Measurements from ENCODE around the gene TPRG1.

The TPRG1 gene

DNA sequence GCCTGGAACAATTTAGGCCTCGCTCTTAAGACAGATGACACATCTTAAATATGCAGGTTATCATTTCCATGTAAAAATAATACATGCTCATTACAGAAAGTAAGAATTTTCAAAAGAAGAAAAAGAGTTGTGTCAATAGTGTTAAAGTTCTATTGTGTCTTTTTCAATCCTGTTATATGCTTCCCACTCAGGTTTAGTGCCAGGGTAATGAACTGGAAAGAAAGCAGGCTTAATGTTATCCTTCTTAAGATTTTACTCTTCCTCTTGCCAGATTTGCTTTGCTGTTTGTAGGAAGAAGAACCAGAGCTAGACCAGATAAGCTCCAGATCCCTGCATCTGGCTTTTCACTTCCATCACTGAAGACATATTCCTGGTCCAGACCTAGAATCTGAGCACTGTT, 128.6 kb downstream of the TPRG1 start:
- no peaks in the 10 kb centered on the region for H3K9me3 ChIP-seq (ENCODE audit: control insufficient read depth, insufficient read depth, low read length)
- H3K36me3 ChIP-seq (ENCODE audit: control insufficient read depth, insufficient read depth, low read length): no peaks in the 10 kb centered on the region
- H3K9ac ChIP-seq (ENCODE audit: low read depth, low read length): no peak overlapping the region
- no peak overlapping the region for H3K27ac ChIP-seq (ENCODE audit: low read depth, low read length)
- H3K4me1 ChIP-seq (ENCODE audit: control insufficient read depth, insufficient read depth, low read length): peaks cover 17% of the 10 kb centered on the region
- H3K27me3 ChIP-seq (ENCODE audit: control insufficient read depth, insufficient read depth, low read length): no peaks in the 10 kb centered on the region
- no peak overlapping the region for H3K4me3 ChIP-seq (ENCODE audit: low read depth, low read length)

DNA sequence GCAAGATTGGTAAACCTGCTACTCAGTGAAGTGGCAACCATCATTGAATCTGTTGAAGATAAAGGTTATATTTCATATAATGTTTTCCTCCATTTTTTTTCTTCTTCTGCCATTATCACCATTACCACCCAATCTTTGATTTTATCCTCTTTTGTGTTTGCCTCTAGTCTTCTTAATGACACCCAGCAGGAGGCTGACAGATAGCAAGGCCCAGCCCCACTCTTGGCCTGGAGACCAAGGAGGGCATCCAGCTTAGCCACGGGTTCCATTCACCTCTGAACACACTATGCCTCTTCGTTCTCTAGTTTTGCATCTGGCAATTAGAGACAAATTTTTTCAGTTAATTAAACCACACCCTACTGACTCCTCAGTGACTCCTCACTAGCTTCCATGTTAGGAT, 129.7 kb downstream of the TPRG1 start:
- H3K9me3 ChIP-seq (ENCODE audit: control insufficient read depth, insufficient read depth, low read length): no peaks in the 10 kb centered on the region
- no peak overlapping the region for H3K9ac ChIP-seq (ENCODE audit: low read depth, low read length)
- no peaks in the 10 kb centered on the region for H3K27me3 ChIP-seq (ENCODE audit: control insufficient read depth, insufficient read depth, low read length)
- no peak overlapping the region for H3K27ac ChIP-seq (ENCODE audit: low read depth, low read length)
- no peaks in the 10 kb centered on the region for H3K36me3 ChIP-seq (ENCODE audit: control insufficient read depth, insufficient read depth, low read length)
- H3K4me3 ChIP-seq (ENCODE audit: low read depth, low read length): no peak overlapping the region
- peaks cover 26% of the 10 kb centered on the region for H3K4me1 ChIP-seq (ENCODE audit: control insufficient read depth, insufficient read depth, low read length)

GRCh38 chr3:189303584-189303983, 131.8 kb downstream of the TPRG1 start:
- no peak overlapping the region for H3K4me3 ChIP-seq (ENCODE audit: low read depth, low read length)
- H3K9ac ChIP-seq (ENCODE audit: low read depth, low read length): no peak overlapping the region
- H3K27me3 ChIP-seq (ENCODE audit: control insufficient read depth, insufficient read depth, low read length): no peaks in the 10 kb centered on the region
- H3K4me1 ChIP-seq (ENCODE audit: control insufficient read depth, insufficient read depth, low read length): peaks cover 26% of the 10 kb centered on the region
- no peaks in the 10 kb centered on the region for H3K36me3 ChIP-seq (ENCODE audit: control insufficient read depth, insufficient read depth, low read length)
- H3K27ac ChIP-seq (ENCODE audit: low read depth, low read length): no peak overlapping the region
- H3K9me3 ChIP-seq (ENCODE audit: control insufficient read depth, insufficient read depth, low read length): no peaks in the 10 kb centered on the region

GRCh38 chr3:189304465-189305351, 132.9 kb downstream of the TPRG1 start:
- peaks cover 32% of the 10 kb centered on the region for H3K4me1 ChIP-seq (ENCODE audit: control insufficient read depth, insufficient read depth, low read length)
- H3K4me3 ChIP-seq (ENCODE audit: low read depth, low read length): no peak overlapping the region
- peak overlapping the region; percentile 85 for H3K27ac ChIP-seq (ENCODE audit: low read depth, low read length)
- H3K9me3 ChIP-seq (ENCODE audit: control insufficient read depth, insufficient read depth, low read length): no peaks in the 10 kb centered on the region
- peak overlapping the region; percentile 58 for H3K9ac ChIP-seq (ENCODE audit: low read depth, low read length)
- H3K36me3 ChIP-seq (ENCODE audit: control insufficient read depth, insufficient read depth, low read length): no peaks in the 10 kb centered on the region
- H3K27me3 ChIP-seq (ENCODE audit: control insufficient read depth, insufficient read depth, low read length): no peaks in the 10 kb centered on the region

DNA sequence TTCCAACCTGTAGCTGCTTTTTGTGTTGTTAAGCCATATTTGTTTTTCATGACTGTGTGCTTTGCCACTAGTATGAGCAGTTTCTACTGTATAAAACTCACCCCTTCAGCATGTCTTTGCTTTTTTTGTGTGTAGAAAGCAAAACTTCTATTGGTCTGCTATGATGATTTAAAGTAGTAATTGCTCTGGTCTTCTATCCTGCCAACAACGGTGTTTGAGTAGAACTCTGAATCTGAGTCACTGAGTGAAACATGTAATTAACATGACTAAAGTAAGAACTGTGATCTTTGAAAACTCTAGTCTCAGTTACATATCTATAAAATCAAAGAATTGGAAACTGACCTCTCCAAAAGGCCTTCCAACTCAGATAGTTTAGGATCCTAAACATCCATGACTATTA, 133.6 kb downstream of the TPRG1 start:
- no peaks in the 10 kb centered on the region for H3K9me3 ChIP-seq (ENCODE audit: control insufficient read depth, insufficient read depth, low read length)

DNA sequence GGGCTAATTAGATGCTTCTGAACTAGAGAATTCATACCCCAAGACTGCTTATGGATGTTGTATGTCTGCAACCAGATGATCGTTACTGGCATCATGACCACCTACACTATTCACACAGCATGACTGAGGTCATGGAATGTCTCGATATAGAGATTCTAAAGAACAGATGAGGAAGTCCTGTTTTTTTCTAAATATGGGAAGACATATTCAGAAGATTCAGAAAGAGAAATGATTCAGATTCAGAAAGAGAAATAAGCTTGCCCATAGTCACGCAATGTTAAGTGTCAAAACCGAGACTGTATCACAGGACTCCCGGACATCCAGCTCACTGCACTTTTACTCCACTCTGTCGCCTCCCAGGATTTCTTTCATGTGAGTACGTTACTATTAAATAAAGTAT, 136.2 kb downstream of the TPRG1 start:
- Histone ChIP-seq H3K36me3 (ENCODE audit: control insufficient read depth, insufficient read depth, low read length) (no peaks in the 10 kb centered on the region), H3K27me3 (ENCODE audit: control insufficient read depth, insufficient read depth, low read length) (no peaks in the 10 kb centered on the region), H3K4me1 (ENCODE audit: control insufficient read depth, insufficient read depth, low read length) (peaks cover 36% of the 10 kb centered on the region), H3K27ac (ENCODE audit: low read depth, low read length) (no peak overlapping the region), H3K4me3 (ENCODE audit: low read depth, low read length) (no peak overlapping the region), H3K9me3 (ENCODE audit: control insufficient read depth, insufficient read depth, low read length) (no peaks in the 10 kb centered on the region), H3K9ac (ENCODE audit: low read depth, low read length) (no peak overlapping the region)

More for the DNA sequence above, 133.6 kb downstream of the TPRG1 start:
- Histone ChIP-seq H3K27me3 (ENCODE audit: control insufficient read depth, insufficient read depth, low read length) (no peaks in the 10 kb centered on the region), H3K36me3 (ENCODE audit: control insufficient read depth, insufficient read depth, low read length) (no peaks in the 10 kb centered on the region), H3K4me1 (ENCODE audit: control insufficient read depth, insufficient read depth, low read length) (peaks cover 33% of the 10 kb centered on the region), H3K27ac (ENCODE audit: low read depth, low read length) (peak overlapping the region; percentile 85), H3K9ac (ENCODE audit: low read depth, low read length) (no peak overlapping the region), H3K4me3 (ENCODE audit: low read depth, low read length) (no peak overlapping the region)

DNA sequence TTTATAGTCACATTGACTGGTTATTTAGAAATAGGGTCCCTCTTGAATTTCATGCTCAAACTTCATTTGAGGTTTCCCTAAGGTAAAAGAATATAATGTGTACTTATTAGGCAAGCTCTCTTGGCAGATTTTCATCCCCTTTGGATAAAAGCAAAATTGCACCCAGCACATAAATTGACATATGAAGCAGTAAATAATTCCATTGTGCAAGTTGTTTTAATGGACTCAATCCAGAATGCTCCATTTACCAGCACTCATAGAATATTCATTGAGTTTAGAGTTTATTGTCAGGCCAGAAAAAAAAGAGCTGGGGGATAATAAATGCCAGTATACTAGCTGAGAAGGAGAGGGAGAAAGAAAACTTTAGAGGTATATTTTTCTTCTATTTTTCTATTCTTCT, 136.8 kb downstream of the TPRG1 start:
- Histone ChIP-seq H3K9ac (ENCODE audit: low read depth, low read length) (no peak overlapping the region), H3K4me3 (ENCODE audit: low read depth, low read length) (no peak overlapping the region)

GRCh38 chr3:189309400-189309975, 137.7 kb downstream of the TPRG1 start:
- no peak overlapping the region for H3K4me3 ChIP-seq (ENCODE audit: low read depth, low read length)
- H3K9ac ChIP-seq (ENCODE audit: low read depth, low read length): no peak overlapping the region
- H3K9me3 ChIP-seq (ENCODE audit: control insufficient read depth, insufficient read depth, low read length): no peaks in the 10 kb centered on the region
- no peak overlapping the region for H3K27ac ChIP-seq (ENCODE audit: low read depth, low read length)
- no peaks in the 10 kb centered on the region for H3K36me3 ChIP-seq (ENCODE audit: control insufficient read depth, insufficient read depth, low read length)
- peaks cover 32% of the 10 kb centered on the region for H3K4me1 ChIP-seq (ENCODE audit: control insufficient read depth, insufficient read depth, low read length)
- H3K27me3 ChIP-seq (ENCODE audit: control insufficient read depth, insufficient read depth, low read length): no peaks in the 10 kb centered on the region

More for the DNA sequence above, 136.8 kb downstream of the TPRG1 start:
- H3K4me1 ChIP-seq (ENCODE audit: control insufficient read depth, insufficient read depth, low read length): peaks cover 37% of the 10 kb centered on the region
- H3K27ac ChIP-seq (ENCODE audit: low read depth, low read length): no peak overlapping the region
- H3K27me3 ChIP-seq (ENCODE audit: control insufficient read depth, insufficient read depth, low read length): no peaks in the 10 kb centered on the region
- H3K36me3 ChIP-seq (ENCODE audit: control insufficient read depth, insufficient read depth, low read length): no peaks in the 10 kb centered on the region
- H3K9me3 ChIP-seq (ENCODE audit: control insufficient read depth, insufficient read depth, low read length): no peaks in the 10 kb centered on the region

GRCh38 chr3:189311521-189311920, 139.8 kb downstream of the TPRG1 start:
- Histone ChIP-seq H3K27ac (ENCODE audit: low read depth, low read length) (no peak overlapping the region), H3K4me1 (ENCODE audit: control insufficient read depth, insufficient read depth, low read length) (peaks cover 21% of the 10 kb centered on the region), H3K9ac (ENCODE audit: low read depth, low read length) (no peak overlapping the region)

GRCh38 chr3:189312866-189313265, 141.1 kb downstream of the TPRG1 start:
- Histone ChIP-seq H3K4me3 (ENCODE audit: low read depth, low read length) (no peak overlapping the region), H3K27me3 (ENCODE audit: control insufficient read depth, insufficient read depth, low read length) (no peaks in the 10 kb centered on the region), H3K9ac (ENCODE audit: low read depth, low read length) (no peak overlapping the region), H3K9me3 (ENCODE audit: control insufficient read depth, insufficient read depth, low read length) (no peaks in the 10 kb centered on the region), H3K36me3 (ENCODE audit: control insufficient read depth, insufficient read depth, low read length) (no peaks in the 10 kb centered on the region), H3K27ac (ENCODE audit: low read depth, low read length) (no peak overlapping the region), H3K4me1 (ENCODE audit: control insufficient read depth, insufficient read depth, low read length) (peaks cover 21% of the 10 kb centered on the region)

More at GRCh38 chr3:189311521-189311920, 139.8 kb downstream of the TPRG1 start:
- no peak overlapping the region for H3K4me3 ChIP-seq (ENCODE audit: low read depth, low read length)
- H3K27me3 ChIP-seq (ENCODE audit: control insufficient read depth, insufficient read depth, low read length): no peaks in the 10 kb centered on the region
- no peaks in the 10 kb centered on the region for H3K9me3 ChIP-seq (ENCODE audit: control insufficient read depth, insufficient read depth, low read length)
- no peaks in the 10 kb centered on the region for H3K36me3 ChIP-seq (ENCODE audit: control insufficient read depth, insufficient read depth, low read length)

- no peaks in the 10 kb centered on the region for H3K36me3 ChIP-seq (ENCODE audit: control insufficient read depth, insufficient read depth, low read length)
- H3K27ac ChIP-seq (ENCODE audit: low read depth, low read length): no peak overlapping the region
- no peak overlapping the region for H3K4me3 ChIP-seq (ENCODE audit: low read depth, low read length)
- H3K27me3 ChIP-seq (ENCODE audit: control insufficient read depth, insufficient read depth, low read length): no peaks in the 10 kb centered on the region
- peaks cover 14% of the 10 kb centered on the region for H3K4me1 ChIP-seq (ENCODE audit: control insufficient read depth, insufficient read depth, low read length)
- no peak overlapping the region for H3K9ac ChIP-seq (ENCODE audit: low read depth, low read length)
- no peaks in the 10 kb centered on the region for H3K9me3 ChIP-seq (ENCODE audit: control insufficient read depth, insufficient read depth, low read length)
Observed at GRCh38 chr3:189316296-189317019, 144.7 kb downstream of the TPRG1 start.

Data from HUES48 (cell line).